ENCODE results near the gene PCP4L1.

PCP4L1 gene

GRCh38 chr1:161324020-161324419 is 65.5 kb downstream of the PCP4L1 start:
- no peak for DNase-seq

GRCh38 chr1:161330346-161330745 is 71.8 kb downstream of the PCP4L1 start:
- DNase-seq: no peak

GRCh38 chr1:161333166-161333565 is 74.6 kb downstream of the PCP4L1 start:
- DNase-seq: no peak
